WTC11 (cell line): ENCODE results near the gene CHRNA4. TPM values are rescaled to one million over a fixed set of nuclear protein-coding genes. Genes with fewer than 3 reads are reported as not detected.
A peak's percentile ranks its signal among the peaks of the same experiment; 100 is the strongest.

Experiments used
- ATAC-seq: fragments of 200-7000 bp; cut with Tn5 transposase; 2 replicates; pipeline ENCODE4 v1.10.0; 2021; ENCODE audit warnings: mild to moderate bottlenecking, moderate library complexity
- CTCF ChIA-PET: fragments of 300-600 bp; sonication (Branson Sonifier 250); formaldehyde crosslinking; loops from one replicate; lab custom pipeline; 2021; ENCODE audit warnings: antibody characterized with exemption; lab: Charles Lee
- POLR2A ChIA-PET: fragments of 350-600 bp; sonication (Branson Sonifier 250); formaldehyde crosslinking; loops from one replicate; lab custom pipeline; 2021; ENCODE audit warnings: antibody characterized with exemption; lab: Charles Lee
- DNase-seq: peaks from one replicate; pipeline ENCODE4 v3.0.0; 2021; ENCODE audit warnings: low spot score
- H3K27ac Mint-ChIP-seq: 2 replicates; pipeline ENCODE4 v1.8.0; 2021; ENCODE audit warnings: mixed read lengths
- H3K27me3 Mint-ChIP-seq: 2 replicates; pipeline ENCODE4 v1.8.0; 2021; ENCODE audit warnings: low read depth, mild to moderate bottlenecking, moderate library complexity, mixed read lengths
- H3K36me3 Mint-ChIP-seq: 2 replicates; pipeline ENCODE4 v1.8.0; 2021; ENCODE audit warnings: mixed read lengths
- H3K4me1 Mint-ChIP-seq: 2 replicates; pipeline ENCODE4 v1.8.0; 2022; ENCODE audit warnings: mixed read lengths
- H3K4me3 Mint-ChIP-seq: 2 replicates; pipeline ENCODE4 v1.8.0; 2021; ENCODE audit warnings: mild to moderate bottlenecking, moderate library complexity, mixed read lengths
- H3K9me3 Mint-ChIP-seq: 2 replicates; pipeline ENCODE4 v1.8.0; 2021; ENCODE audit warnings: mixed read lengths
- ATF1 ChIP-seq: sonication (generic); formaldehyde crosslinking; IDR thresholded peaks from 2 replicates; pipeline ENCODE4 v1.8.1; 2023; ENCODE audit warnings: mild to moderate bottlenecking, moderate library complexity, missing genetic modification reagents
- ESRRA ChIP-seq: sonication (generic); formaldehyde crosslinking; IDR thresholded peaks from 2 replicates; pipeline ENCODE4 v1.8.1; 2022; ENCODE audit warnings: mild to moderate bottlenecking, missing genetic modification reagents, borderline replicate concordance
- FOXK1 ChIP-seq: sonication (generic); formaldehyde crosslinking; IDR thresholded peaks from 2 replicates; pipeline ENCODE4 v1.8.0; 2022; ENCODE audit warnings: mild to moderate bottlenecking, moderate library complexity, missing genetic modification reagents
- GABPB1 ChIP-seq: sonication (generic); formaldehyde crosslinking; IDR thresholded peaks from 2 replicates; pipeline ENCODE4 v1.8.1; 2023; ENCODE audit warnings: mild to moderate bottlenecking, missing genetic modification reagents
- JAZF1 ChIP-seq: fragments of 250-450 bp; sonication (Bioruptor Pico); IDR thresholded peaks from 2 replicates; pipeline ENCODE4 v1.9.0; 2021; ENCODE audit warnings: moderate library complexity, mild to moderate bottlenecking, inconsistent platforms
- NFE2L1 ChIP-seq: sonication (generic); formaldehyde crosslinking; IDR thresholded peaks from 2 replicates; pipeline ENCODE4 v1.8.1; 2023; ENCODE audit warnings: missing genetic modification reagents
- OVOL2 ChIP-seq: fragments of 250-450 bp; sonication (Bioruptor Pico); IDR thresholded peaks from 2 replicates; pipeline ENCODE4 v1.9.0; 2021; ENCODE audit warnings: mild to moderate bottlenecking, borderline replicate concordance
- ZNF263 ChIP-seq: sonication (generic); formaldehyde crosslinking; IDR thresholded peaks from 2 replicates; pipeline ENCODE4 v1.8.1; 2022; ENCODE audit warnings: low read depth, mild to moderate bottlenecking, moderate library complexity, missing genetic modification reagents
- ZNF317 ChIP-seq: sonication (generic); formaldehyde crosslinking; IDR thresholded peaks from 2 replicates; pipeline ENCODE4 v1.8.1; 2023; ENCODE audit warnings: low read depth, mild to moderate bottlenecking, moderate library complexity, missing genetic modification reagents, borderline replicate concordance
- ZNF396 ChIP-seq: fragments of 250-450 bp; sonication (Bioruptor Pico); IDR thresholded peaks from 2 replicates; pipeline ENCODE4 v1.8.0; 2021; ENCODE audit warnings: mild to moderate bottlenecking, moderate library complexity, borderline replicate concordance
- total RNA-seq: library from RNA; stranded (reverse); gene quantifications from 3 replicates; pipeline ENCODE4 v1.2.3, GENCODE V29; 2021
- TF ChIP-seq, protein P1 (sequence below): sonication (generic); formaldehyde crosslinking; IDR thresholded peaks from 2 replicates; pipeline ENCODE4 v1.8.1; 2022; ENCODE audit warnings: low read depth, mild to moderate bottlenecking, moderate library complexity, missing genetic modification reagents, borderline replicate concordance
- TF ChIP-seq, protein P2 (sequence below): fragments of 200-600 bp; IDR thresholded peaks from 2 replicates; pipeline ENCODE4 v1.8.0; 2022; ENCODE audit warnings: antibody characterized with exemption
- TF ChIP-seq, protein P3 (sequence below): sonication (generic); formaldehyde crosslinking; IDR thresholded peaks from 2 replicates; pipeline ENCODE4 v1.8.1; 2023; ENCODE audit warnings: mild to moderate bottlenecking, missing genetic modification reagents
- TF ChIP-seq, protein P4 (sequence below): sonication (generic); formaldehyde crosslinking; IDR thresholded peaks from 2 replicates; pipeline ENCODE4 v1.8.0; 2022; ENCODE audit warnings: mild to moderate bottlenecking, missing genetic modification reagents
- TF ChIP-seq, protein P5 (sequence below): sonication (generic); formaldehyde crosslinking; IDR thresholded peaks from 2 replicates; pipeline ENCODE4 v1.8.1; 2022; ENCODE audit warnings: missing genetic modification reagents, borderline replicate concordance
- TF ChIP-seq, protein P6 (sequence below): sonication (generic); formaldehyde crosslinking; IDR thresholded peaks from 2 replicates; pipeline ENCODE4 v1.8.0; 2023; ENCODE audit warnings: missing genetic modification reagents

Gene CHRNA4
- total RNA-seq, 1 experiment from 2014 or later, result 2.5 TPM

DNA sequence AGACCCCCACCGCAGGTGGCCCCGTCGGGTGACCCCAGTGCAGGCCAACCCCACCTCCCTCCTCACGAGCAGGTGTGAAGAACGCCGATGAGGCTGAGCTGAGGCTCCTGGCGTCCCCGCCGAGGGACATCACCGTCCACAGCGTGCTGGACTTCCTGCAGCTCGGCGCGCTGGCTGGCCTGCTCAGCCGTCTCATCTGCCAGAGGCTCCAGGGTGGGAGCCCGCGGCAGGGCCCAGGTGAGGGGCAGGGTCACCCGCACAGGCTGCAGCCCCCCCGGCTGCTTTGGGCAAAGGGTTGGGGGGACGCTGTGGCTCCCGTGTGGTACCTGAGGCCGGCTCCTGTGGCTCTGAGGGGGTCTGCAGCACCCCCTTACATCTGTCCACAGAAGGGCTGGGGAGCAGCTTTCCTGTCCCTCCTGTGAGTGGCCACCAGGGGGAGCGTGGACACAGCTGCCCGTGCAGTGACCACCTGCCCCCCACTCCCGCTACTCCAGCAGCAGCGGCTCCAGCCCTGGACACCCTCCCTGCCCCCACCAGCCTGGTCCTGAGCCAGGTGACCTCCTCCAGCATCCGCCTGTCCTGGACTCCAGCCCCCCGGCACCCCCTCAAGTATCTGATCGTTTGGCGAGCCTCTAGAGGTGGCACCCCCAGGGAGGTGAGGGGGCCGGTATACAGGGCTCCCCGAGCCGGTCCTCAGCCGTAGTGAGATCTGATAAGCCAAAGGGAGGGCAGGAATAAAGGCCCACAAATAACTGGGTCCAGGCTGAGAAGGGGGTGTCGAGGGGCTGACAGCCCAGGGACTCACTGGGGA lies 51.7 kb downstream of the CHRNA4 start:
- no peaks in the 10 kb centered on the region for H3K36me3 Mint-ChIP-seq
- DNase-seq (peak; percentile 75), ATAC-seq (peak; percentile 76)
- no peak overlapping the region for H3K27ac Mint-ChIP-seq
- no peak overlapping the region for H3K4me3 Mint-ChIP-seq
- ChIA-PET CTCF (interaction anchor here (0.6 to 4.9 kb wide), 51 partner anchors 8 to 277 kb away, joined by 3 to 191 read pairs (median 6); partner anchors contain the start of genes ARFGAP1, CHRNA4, COL20A1 and NKAIN4), POLR2A (interaction anchor here (1.0 to 1.6 kb wide), 3 partner anchors 21 to 72 kb away, joined by 3 to 4 read pairs (median 3); no protein-coding TSS in a partner anchor)
- H3K4me1 Mint-ChIP-seq, result no peaks in the 10 kb centered on the region
- TF ChIP-seq, protein P1, sequence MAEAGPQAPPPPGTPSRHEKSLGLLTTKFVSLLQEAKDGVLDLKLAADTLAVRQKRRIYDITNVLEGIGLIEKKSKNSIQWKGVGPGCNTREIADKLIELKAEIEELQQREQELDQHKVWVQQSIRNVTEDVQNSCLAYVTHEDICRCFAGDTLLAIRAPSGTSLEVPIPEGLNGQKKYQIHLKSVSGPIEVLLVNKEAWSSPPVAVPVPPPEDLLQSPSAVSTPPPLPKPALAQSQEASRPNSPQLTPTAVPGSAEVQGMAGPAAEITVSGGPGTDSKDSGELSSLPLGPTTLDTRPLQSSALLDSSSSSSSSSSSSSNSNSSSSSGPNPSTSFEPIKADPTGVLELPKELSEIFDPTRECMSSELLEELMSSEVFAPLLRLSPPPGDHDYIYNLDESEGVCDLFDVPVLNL (CRISPR knock-in tag), result peak; percentile 53; the same call in 1 of the 2 replicates
- TF ChIP-seq FOXK1 (no peak), ATF1 (CRISPR knock-in tag) (no peak), ESRRA (CRISPR knock-in tag) (no peak), JAZF1 (CRISPR knock-in tag) (no peak), GABPB1 (peak; percentile 13; the same call in 1 of the 2 replicates), ZNF263 (CRISPR knock-in tag) (no peak)
- TF ChIP-seq, protein P2, sequence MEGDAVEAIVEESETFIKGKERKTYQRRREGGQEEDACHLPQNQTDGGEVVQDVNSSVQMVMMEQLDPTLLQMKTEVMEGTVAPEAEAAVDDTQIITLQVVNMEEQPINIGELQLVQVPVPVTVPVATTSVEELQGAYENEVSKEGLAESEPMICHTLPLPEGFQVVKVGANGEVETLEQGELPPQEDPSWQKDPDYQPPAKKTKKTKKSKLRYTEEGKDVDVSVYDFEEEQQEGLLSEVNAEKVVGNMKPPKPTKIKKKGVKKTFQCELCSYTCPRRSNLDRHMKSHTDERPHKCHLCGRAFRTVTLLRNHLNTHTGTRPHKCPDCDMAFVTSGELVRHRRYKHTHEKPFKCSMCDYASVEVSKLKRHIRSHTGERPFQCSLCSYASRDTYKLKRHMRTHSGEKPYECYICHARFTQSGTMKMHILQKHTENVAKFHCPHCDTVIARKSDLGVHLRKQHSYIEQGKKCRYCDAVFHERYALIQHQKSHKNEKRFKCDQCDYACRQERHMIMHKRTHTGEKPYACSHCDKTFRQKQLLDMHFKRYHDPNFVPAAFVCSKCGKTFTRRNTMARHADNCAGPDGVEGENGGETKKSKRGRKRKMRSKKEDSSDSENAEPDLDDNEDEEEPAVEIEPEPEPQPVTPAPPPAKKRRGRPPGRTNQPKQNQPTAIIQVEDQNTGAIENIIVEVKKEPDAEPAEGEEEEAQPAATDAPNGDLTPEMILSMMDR, result peak; percentile 94
- H3K27me3 Mint-ChIP-seq, result peaks cover 3% of the 10 kb centered on the region; the same call in 1 of the 2 replicates
- no peaks in the 10 kb centered on the region; the same call in 1 of the 2 replicates for H3K9me3 Mint-ChIP-seq

DNA sequence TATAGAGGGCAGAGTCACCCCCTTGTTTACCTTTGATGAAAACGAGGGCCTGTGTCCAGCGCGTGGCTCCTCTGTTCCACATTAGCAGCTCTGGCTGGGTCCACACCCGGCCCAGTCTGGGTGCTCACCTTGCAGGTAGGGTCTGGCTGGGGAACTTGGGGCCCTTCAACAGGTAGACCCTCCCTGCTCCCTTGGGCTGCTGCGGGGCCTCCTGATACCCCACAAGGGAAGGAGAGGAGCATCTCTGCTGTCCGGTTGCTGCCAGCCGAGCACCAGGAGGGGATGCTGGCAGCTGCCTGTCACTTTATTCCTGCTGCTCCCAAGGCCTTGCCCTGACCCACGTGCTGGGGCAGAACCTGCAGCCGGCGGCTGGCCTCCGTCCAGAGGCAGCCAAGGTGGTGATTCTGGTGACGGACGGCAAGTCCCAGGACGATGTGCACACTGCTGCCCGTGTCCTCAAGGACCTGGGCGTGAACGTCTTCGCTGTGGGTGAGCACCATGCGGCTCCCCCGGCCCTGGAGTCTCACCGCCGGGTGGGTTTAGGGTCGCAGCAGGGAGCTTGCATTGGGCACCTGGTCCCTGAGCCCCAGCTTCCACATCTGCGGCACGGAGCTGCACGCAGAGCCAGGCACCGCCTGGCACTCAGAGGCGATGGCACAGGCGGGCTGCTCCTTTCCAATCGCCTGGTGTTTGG lies 52.8 kb downstream of the CHRNA4 start:
- no peak overlapping the region for H3K4me3 Mint-ChIP-seq
- TF ChIP-seq NFE2L1 (CRISPR knock-in tag) (no peak), OVOL2 (CRISPR knock-in tag) (no peak), ZNF396 (no peak), ZNF317 (CRISPR knock-in tag) (no peak), ZNF263 (CRISPR knock-in tag) (no peak)
- TF ChIP-seq, protein P3, sequence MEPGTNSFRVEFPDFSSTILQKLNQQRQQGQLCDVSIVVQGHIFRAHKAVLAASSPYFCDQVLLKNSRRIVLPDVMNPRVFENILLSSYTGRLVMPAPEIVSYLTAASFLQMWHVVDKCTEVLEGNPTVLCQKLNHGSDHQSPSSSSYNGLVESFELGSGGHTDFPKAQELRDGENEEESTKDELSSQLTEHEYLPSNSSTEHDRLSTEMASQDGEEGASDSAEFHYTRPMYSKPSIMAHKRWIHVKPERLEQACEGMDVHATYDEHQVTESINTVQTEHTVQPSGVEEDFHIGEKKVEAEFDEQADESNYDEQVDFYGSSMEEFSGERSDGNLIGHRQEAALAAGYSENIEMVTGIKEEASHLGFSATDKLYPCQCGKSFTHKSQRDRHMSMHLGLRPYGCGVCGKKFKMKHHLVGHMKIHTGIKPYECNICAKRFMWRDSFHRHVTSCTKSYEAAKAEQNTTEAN (CRISPR knock-in tag), result no peak
- TF ChIP-seq, protein P4, sequence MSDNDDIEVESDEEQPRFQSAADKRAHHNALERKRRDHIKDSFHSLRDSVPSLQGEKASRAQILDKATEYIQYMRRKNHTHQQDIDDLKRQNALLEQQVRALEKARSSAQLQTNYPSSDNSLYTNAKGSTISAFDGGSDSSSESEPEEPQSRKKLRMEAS (CRISPR knock-in tag), result no peak
- TF ChIP-seq, protein P5, sequence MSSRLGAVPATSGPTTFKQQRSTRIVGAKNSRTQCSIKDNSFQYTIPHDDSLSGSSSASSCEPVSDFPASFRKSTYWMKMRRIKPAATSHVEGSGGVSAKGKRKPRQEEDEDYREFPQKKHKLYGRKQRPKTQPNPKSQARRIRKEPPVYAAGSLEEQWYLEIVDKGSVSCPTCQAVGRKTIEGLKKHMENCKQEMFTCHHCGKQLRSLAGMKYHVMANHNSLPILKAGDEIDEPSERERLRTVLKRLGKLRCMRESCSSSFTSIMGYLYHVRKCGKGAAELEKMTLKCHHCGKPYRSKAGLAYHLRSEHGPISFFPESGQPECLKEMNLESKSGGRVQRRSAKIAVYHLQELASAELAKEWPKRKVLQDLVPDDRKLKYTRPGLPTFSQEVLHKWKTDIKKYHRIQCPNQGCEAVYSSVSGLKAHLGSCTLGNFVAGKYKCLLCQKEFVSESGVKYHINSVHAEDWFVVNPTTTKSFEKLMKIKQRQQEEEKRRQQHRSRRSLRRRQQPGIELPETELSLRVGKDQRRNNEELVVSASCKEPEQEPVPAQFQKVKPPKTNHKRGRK, result no peak
- TF ChIP-seq, protein P6, sequence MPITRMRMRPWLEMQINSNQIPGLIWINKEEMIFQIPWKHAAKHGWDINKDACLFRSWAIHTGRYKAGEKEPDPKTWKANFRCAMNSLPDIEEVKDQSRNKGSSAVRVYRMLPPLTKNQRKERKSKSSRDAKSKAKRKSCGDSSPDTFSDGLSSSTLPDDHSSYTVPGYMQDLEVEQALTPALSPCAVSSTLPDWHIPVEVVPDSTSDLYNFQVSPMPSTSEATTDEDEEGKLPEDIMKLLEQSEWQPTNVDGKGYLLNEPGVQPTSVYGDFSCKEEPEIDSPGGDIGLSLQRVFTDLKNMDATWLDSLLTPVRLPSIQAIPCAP, result no peak
- no peaks in the 10 kb centered on the region for H3K4me1 Mint-ChIP-seq
- ATAC-seq, result no peak
- H3K36me3 Mint-ChIP-seq, result no peaks in the 10 kb centered on the region
- H3K27me3 Mint-ChIP-seq, result peaks cover 3% of the 10 kb centered on the region; the same call in 1 of the 2 replicates
- ChIA-PET CTCF (interaction anchor here (0.7 to 4.9 kb wide), 21 partner anchors 9 to 176 kb away, joined by 3 to 191 read pairs (median 10); partner anchors contain the start of genes ARFGAP1, CHRNA4 and COL20A1), POLR2A (no interaction called here)
- no peak for DNase-seq
- no peak overlapping the region for H3K27ac Mint-ChIP-seq
- H3K9me3 Mint-ChIP-seq, result no peaks in the 10 kb centered on the region; the same call in 1 of the 2 replicates
